GM12875 (cell line): ENCODE data around the gene RNU6-1.

ENCODE experiments used
- H3K4me3 ChIP-seq: one replicate; pipeline ENCODE4 v1.5.1; 2011; ENCODE audit warnings: low read depth, low read length, control low read depth
- CTCF ChIP-seq: IDR thresholded peaks from 2 replicates; pipeline ENCODE4 v1.5.1; 2011; ENCODE audit warnings: low read depth, mild to moderate bottlenecking, control low read depth, inconsistent platforms, low read length, moderate library complexity, borderline replicate concordance; ENCODE audit not compliant: insufficient read depth

The RNU6-1 gene

GRCh38 chr15:67834581-67835296 is 5.1 kb downstream of the RNU6-1 start:
- TF ChIP-seq CTCF, result no peak
- H3K4me3 ChIP-seq, result peak overlapping the region; percentile 50

- peak overlapping the region; percentile 50 for H3K4me3 ChIP-seq
- peak; percentile 71 for TF ChIP-seq CTCF
These were observed 5.9 kb downstream of the RNU6-1 start for GRCh38 chr15:67833710-67834511.

GRCh38 chr15:67832897-67833709 is 6.7 kb downstream of the RNU6-1 start:
- TF ChIP-seq CTCF, result no peak
- peak overlapping the region; percentile 29 for H3K4me3 ChIP-seq

GRCh38 chr15:67832031-67832551 is 7.8 kb downstream of the RNU6-1 start:
- H3K4me3 ChIP-seq, result no peak overlapping the region
- peak; percentile 27; the same call in 1 of the 2 replicates for TF ChIP-seq CTCF

- TF ChIP-seq CTCF, result no peak
- no peak overlapping the region for H3K4me3 ChIP-seq
These were observed 8.5 kb downstream of the RNU6-1 start for GRCh38 chr15:67831363-67831762.

GRCh38 chr15:67829647-67830504 is 10.0 kb downstream of the RNU6-1 start:
- no peak for TF ChIP-seq CTCF
- H3K4me3 ChIP-seq, result no peak overlapping the region
